NCI-H2227 treated with DMSO at 0.1 percent for 48 hours (cell line): Measurements from ENCODE around the gene PRKAG2.
"Not testable (repeated sequence)": the region's sequence is repeated elsewhere in the genome, so short reads cannot be mapped to it uniquely, and the experiment has no call there.

Experiments used
- DNase-seq: peaks from one replicate; lab custom pipeline; 2025; lab: John Stamatoyannopoulos, UW

PRKAG2 gene

GRCh38 chr7:151586531-151587260, 290.2 kb downstream of the PRKAG2 start:
- no peak for DNase-seq

- no peak for DNase-seq
Measured at GRCh38 chr7:151585744-151586393, 291.0 kb downstream of the PRKAG2 start.

- DNase-seq, result no peak
Measured at GRCh38 chr7:151581741-151582140, 295.2 kb downstream of the PRKAG2 start.

- DNase-seq, result no peak
Measured at GRCh38 chr7:151579644-151580043, 297.3 kb downstream of the PRKAG2 start.

GRCh38 chr7:151575410-151575809, 301.5 kb downstream of the PRKAG2 start:
- DNase-seq, result peak; percentile 65

GRCh38 chr7:151573046-151573445, 303.9 kb downstream of the PRKAG2 start:
- not testable (repeated sequence) for DNase-seq

GRCh38 chr7:151572136-151572535, 304.8 kb downstream of the PRKAG2 start:
- no peak for DNase-seq

- no peak for DNase-seq
Measured at GRCh38 chr7:151571471-151571870, 305.4 kb downstream of the PRKAG2 start.

GRCh38 chr7:151570366-151570915, 306.5 kb downstream of the PRKAG2 start:
- peak; percentile 6 for DNase-seq

GRCh38 chr7:151568956-151569940, 307.7 kb downstream of the PRKAG2 start:
- no peak for DNase-seq

GRCh38 chr7:151566897-151567320, 310.0 kb downstream of the PRKAG2 start:
- no peak for DNase-seq

GRCh38 chr7:151565541-151565940, 311.4 kb downstream of the PRKAG2 start:
- DNase-seq, result no peak

- no peak for DNase-seq
Measured at GRCh38 chr7:151560243-151560642, 316.7 kb downstream of the PRKAG2 start.

GRCh38 chr7:151559557-151560183, 317.2 kb downstream of the PRKAG2 start:
- DNase-seq, result no peak

- no peak for DNase-seq
Measured at GRCh38 chr7:151558575-151558974, 318.3 kb downstream of the PRKAG2 start.

- DNase-seq, result no peak
Measured at GRCh38 chr7:151556592-151556991, 320.3 kb downstream of the PRKAG2 start.

GRCh38 chr7:151553356-151553755, 323.6 kb downstream of the PRKAG2 start:
- no peak for DNase-seq

GRCh38 chr7:151552352-151553028, 324.4 kb downstream of the PRKAG2 start:
- DNase-seq, result no peak

GRCh38 chr7:151551820-151552219, 325.1 kb downstream of the PRKAG2 start:
- DNase-seq, result no peak

GRCh38 chr7:151550656-151551286, 326.1 kb downstream of the PRKAG2 start:
- DNase-seq, result no peak

- DNase-seq, result no peak
Measured at GRCh38 chr7:151549644-151550043, 327.3 kb downstream of the PRKAG2 start.
